ENCODE measurements around the gene FDXACB1.

FDXACB1 gene

GRCh38 chr11:111840143-111840542, 38.8 kb downstream of the FDXACB1 start:
- Histone ChIP-seq H3K27ac (ENCODE audit: low read depth, low read length) (no peak overlapping the region), H2BK15ac (replicated peaks; ENCODE audit: low read depth) (no peak overlapping the region), H3K4me2 (ENCODE audit: low read length) (no peak overlapping the region), H4K5ac (ENCODE audit: low read length) (no peak overlapping the region), H3K4me1 (ENCODE audit: control insufficient read depth, low read depth, low read length) (peaks cover 2% of the 10 kb centered on the region), H3K4ac (ENCODE audit: low read depth, low read length) (no peak overlapping the region), H3K23ac (ENCODE audit: low read length) (no peak overlapping the region), H3K9ac (ENCODE audit: low read length) (no peak overlapping the region), H3K27me3 (ENCODE audit: insufficient read depth, low read length, poor library complexity) (no peaks in the 10 kb centered on the region), H3K56ac (ENCODE audit: low read length) (no peak overlapping the region), H2BK5ac (ENCODE audit: low read length) (no peak overlapping the region), H3K79me2 (ENCODE audit: control insufficient read depth, insufficient read depth, low read length) (no peaks in the 10 kb centered on the region), H3K4me3 (ENCODE audit: low read length) (no peak overlapping the region), H3K79me1 (ENCODE audit: low read length) (no peaks in the 10 kb centered on the region), H2BK120ac (ENCODE audit: low read depth, low read length) (no peak overlapping the region), H2AK5ac (ENCODE audit: low read length) (no peak overlapping the region), H3K18ac (ENCODE audit: low read length) (no peak overlapping the region), H3K36me3 (ENCODE audit: control insufficient read depth, insufficient read depth, low read length) (no peaks in the 10 kb centered on the region), H4K8ac (ENCODE audit: low read depth, low read length) (no peak overlapping the region)
- DNase-seq, result peak; percentile 74
- no CpG with 5 or more reads among the region's 1 CpG for WGBS (ENCODE audit: extremely low coverage, insufficient coverage, low lambda C conversion rate)

DNA sequence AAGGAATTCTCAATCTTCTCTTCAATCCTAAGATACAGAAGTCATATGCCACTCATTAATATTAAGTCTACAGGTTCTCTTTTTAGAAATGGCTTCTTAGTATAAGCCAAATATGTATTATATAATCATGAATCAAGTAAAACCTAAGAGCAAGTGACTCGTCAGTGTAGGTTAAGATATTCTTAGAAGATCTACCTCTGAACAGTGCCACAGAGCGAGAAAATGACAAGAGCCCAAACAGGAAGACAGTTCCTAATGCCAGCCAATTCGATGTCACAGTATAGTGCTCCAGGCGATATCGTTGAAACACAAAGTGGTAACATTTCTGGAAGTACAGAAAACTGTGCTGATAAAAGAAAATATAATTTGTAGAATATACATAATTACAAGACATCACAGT, 40.9 kb downstream of the FDXACB1 start:
- peaks cover 2% of the 10 kb centered on the region for H3K4me1 ChIP-seq (ENCODE audit: control insufficient read depth, low read depth, low read length)

GRCh38 chr11:111837366-111837891, 41.5 kb downstream of the FDXACB1 start:
- Histone ChIP-seq H4K5ac (ENCODE audit: low read length) (no peak overlapping the region), H3K4ac (ENCODE audit: low read depth, low read length) (no peak overlapping the region), H3K4me2 (ENCODE audit: low read length) (no peak overlapping the region), H2BK5ac (ENCODE audit: low read length) (no peak overlapping the region), H3K27me3 (ENCODE audit: insufficient read depth, low read length, poor library complexity) (no peaks in the 10 kb centered on the region), H3K79me1 (ENCODE audit: low read length) (no peaks in the 10 kb centered on the region), H2BK15ac (replicated peaks; ENCODE audit: low read depth) (no peak overlapping the region), H3K79me2 (ENCODE audit: control insufficient read depth, insufficient read depth, low read length) (no peaks in the 10 kb centered on the region), H3K9ac (ENCODE audit: low read length) (no peak overlapping the region), H3K4me3 (ENCODE audit: low read length) (no peak overlapping the region), H4K8ac (ENCODE audit: low read depth, low read length) (no peak overlapping the region), H2AK5ac (ENCODE audit: low read length) (no peak overlapping the region), H3K4me1 (ENCODE audit: control insufficient read depth, low read depth, low read length) (peaks cover 2% of the 10 kb centered on the region), H3K36me3 (ENCODE audit: control insufficient read depth, insufficient read depth, low read length) (no peaks in the 10 kb centered on the region), H3K27ac (ENCODE audit: low read depth, low read length) (no peak overlapping the region), H2BK120ac (ENCODE audit: low read depth, low read length) (no peak overlapping the region), H3K23ac (ENCODE audit: low read length) (no peak overlapping the region), H3K18ac (ENCODE audit: low read length) (no peak overlapping the region), H3K56ac (ENCODE audit: low read length) (no peak overlapping the region)
- no CpG with 5 or more reads among the region's 5 CpGs for WGBS (ENCODE audit: extremely low coverage, insufficient coverage, low lambda C conversion rate)
- DNase-seq, result no peak

More for the DNA sequence above, 40.9 kb downstream of the FDXACB1 start:
- Histone ChIP-seq H3K27ac (ENCODE audit: low read depth, low read length) (no peak overlapping the region), H3K23ac (ENCODE audit: low read length) (no peak overlapping the region), H3K4me3 (ENCODE audit: low read length) (no peak overlapping the region), H3K79me1 (ENCODE audit: low read length) (no peaks in the 10 kb centered on the region), H4K8ac (ENCODE audit: low read depth, low read length) (no peak overlapping the region), H3K4me2 (ENCODE audit: low read length) (no peak overlapping the region), H4K5ac (ENCODE audit: low read length) (no peak overlapping the region), H3K79me2 (ENCODE audit: control insufficient read depth, insufficient read depth, low read length) (no peaks in the 10 kb centered on the region), H2BK15ac (replicated peaks; ENCODE audit: low read depth) (no peak overlapping the region), H2BK5ac (ENCODE audit: low read length) (no peak overlapping the region), H3K56ac (ENCODE audit: low read length) (no peak overlapping the region), H3K27me3 (ENCODE audit: insufficient read depth, low read length, poor library complexity) (no peaks in the 10 kb centered on the region), H3K4ac (ENCODE audit: low read depth, low read length) (no peak overlapping the region), H3K18ac (ENCODE audit: low read length) (no peak overlapping the region), H3K36me3 (ENCODE audit: control insufficient read depth, insufficient read depth, low read length) (no peaks in the 10 kb centered on the region), H2BK120ac (ENCODE audit: low read depth, low read length) (no peak overlapping the region), H2AK5ac (ENCODE audit: low read length) (no peak overlapping the region), H3K9ac (ENCODE audit: low read length) (no peak overlapping the region)
- no CpG with 5 or more reads among the region's 5 CpGs for WGBS (ENCODE audit: extremely low coverage, insufficient coverage, low lambda C conversion rate)
- DNase-seq, result no peak

DNA sequence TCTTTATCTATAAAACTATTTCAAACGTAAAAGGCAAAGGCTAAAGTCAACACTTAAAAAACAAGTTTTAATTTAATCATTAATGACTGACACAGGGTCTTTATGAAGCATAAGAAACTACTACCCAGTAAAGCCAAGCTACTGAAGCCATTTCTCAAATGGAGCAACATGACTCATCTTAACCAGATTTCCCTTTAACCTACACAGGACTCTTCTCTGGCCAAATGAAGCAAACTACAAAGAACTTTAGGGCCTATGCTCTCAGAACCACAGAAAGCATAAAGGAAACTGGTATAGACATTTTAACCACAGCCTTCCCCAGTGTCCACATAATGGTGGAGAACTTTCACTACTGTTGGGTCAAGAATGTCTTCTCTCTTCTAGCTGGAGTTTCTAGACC, 42.2 kb downstream of the FDXACB1 start:
- Histone ChIP-seq H3K4me3 (ENCODE audit: low read length) (no peak overlapping the region), H3K36me3 (ENCODE audit: control insufficient read depth, insufficient read depth, low read length) (no peaks in the 10 kb centered on the region), H2AK5ac (ENCODE audit: low read length) (no peak overlapping the region), H3K4me1 (ENCODE audit: control insufficient read depth, low read depth, low read length) (peaks cover 2% of the 10 kb centered on the region), H3K23ac (ENCODE audit: low read length) (no peak overlapping the region), H3K9ac (ENCODE audit: low read length) (no peak overlapping the region), H3K4me2 (ENCODE audit: low read length) (no peak overlapping the region), H3K18ac (ENCODE audit: low read length) (no peak overlapping the region), H2BK5ac (ENCODE audit: low read length) (no peak overlapping the region), H2BK15ac (replicated peaks; ENCODE audit: low read depth) (no peak overlapping the region), H2BK120ac (ENCODE audit: low read depth, low read length) (no peak overlapping the region), H3K27ac (ENCODE audit: low read depth, low read length) (no peak overlapping the region), H3K27me3 (ENCODE audit: insufficient read depth, low read length, poor library complexity) (no peaks in the 10 kb centered on the region), H3K4ac (ENCODE audit: low read depth, low read length) (no peak overlapping the region), H4K5ac (ENCODE audit: low read length) (no peak overlapping the region), H3K79me2 (ENCODE audit: control insufficient read depth, insufficient read depth, low read length) (no peaks in the 10 kb centered on the region), H3K79me1 (ENCODE audit: low read length) (no peaks in the 10 kb centered on the region), H3K56ac (ENCODE audit: low read length) (no peak overlapping the region), H4K8ac (ENCODE audit: low read depth, low read length) (no peak overlapping the region)
- no peak for DNase-seq
- WGBS (ENCODE audit: extremely low coverage, insufficient coverage, low lambda C conversion rate), result no CpG with 5 or more reads among the region's 1 CpG

DNA sequence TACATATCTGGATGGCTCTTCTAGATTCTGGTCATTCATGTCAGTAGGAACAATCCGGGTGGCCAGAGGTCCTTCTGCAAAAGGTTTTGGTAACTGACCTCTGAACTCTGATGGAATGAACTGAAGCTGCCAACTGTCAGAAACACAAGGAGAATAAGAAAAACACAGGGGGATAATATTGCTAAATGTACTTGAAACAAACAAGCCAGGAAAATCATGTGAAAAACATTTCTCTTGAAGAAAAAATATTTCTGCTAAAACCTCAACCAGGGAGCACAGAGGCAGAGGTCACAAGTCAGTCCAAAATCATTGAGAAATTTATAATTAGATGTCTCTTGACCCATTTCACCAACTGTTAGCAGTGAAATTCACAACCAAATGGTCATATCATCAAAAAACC, 42.8 kb downstream of the FDXACB1 start:
- Histone ChIP-seq H2AK5ac (ENCODE audit: low read length) (no peak overlapping the region), H3K27me3 (ENCODE audit: insufficient read depth, low read length, poor library complexity) (no peaks in the 10 kb centered on the region), H3K9ac (ENCODE audit: low read length) (no peak overlapping the region), H3K79me2 (ENCODE audit: control insufficient read depth, insufficient read depth, low read length) (no peaks in the 10 kb centered on the region), H3K36me3 (ENCODE audit: control insufficient read depth, insufficient read depth, low read length) (no peaks in the 10 kb centered on the region), H4K8ac (ENCODE audit: low read depth, low read length) (no peak overlapping the region), H3K27ac (ENCODE audit: low read depth, low read length) (no peak overlapping the region), H3K56ac (ENCODE audit: low read length) (no peak overlapping the region), H3K4me2 (ENCODE audit: low read length) (no peak overlapping the region), H3K4ac (ENCODE audit: low read depth, low read length) (no peak overlapping the region), H3K4me1 (ENCODE audit: control insufficient read depth, low read depth, low read length) (peaks cover under 1% of the 10 kb centered on the region), H3K18ac (ENCODE audit: low read length) (no peak overlapping the region), H3K4me3 (ENCODE audit: low read length) (no peak overlapping the region), H3K23ac (ENCODE audit: low read length) (no peak overlapping the region), H3K79me1 (ENCODE audit: low read length) (no peaks in the 10 kb centered on the region), H2BK5ac (ENCODE audit: low read length) (no peak overlapping the region), H4K5ac (ENCODE audit: low read length) (no peak overlapping the region), H2BK15ac (replicated peaks; ENCODE audit: low read depth) (no peak overlapping the region), H2BK120ac (ENCODE audit: low read depth, low read length) (no peak overlapping the region)
- WGBS (ENCODE audit: extremely low coverage, insufficient coverage, low lambda C conversion rate), result no CpG with 5 or more reads among the region's 1 CpG
- DNase-seq, result no peak

DNA sequence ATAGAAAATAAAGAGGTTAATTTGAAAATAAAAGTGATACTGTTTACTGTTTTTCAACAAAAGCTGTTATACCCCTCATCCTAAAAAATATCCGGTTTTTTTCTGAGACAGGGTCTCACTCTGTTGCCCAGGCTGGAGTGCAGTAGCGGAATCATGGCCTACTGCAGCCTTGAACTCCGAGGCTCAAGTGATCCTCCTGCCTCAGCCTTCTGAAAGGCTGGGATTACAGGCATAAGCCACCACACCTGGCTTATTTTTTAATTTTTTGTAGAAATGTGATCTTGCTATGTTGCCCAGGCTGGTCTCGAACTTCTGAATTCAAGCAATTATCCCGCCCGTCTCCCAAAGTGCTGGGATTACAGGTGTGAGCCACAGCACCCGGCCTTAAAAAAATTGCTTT, 43.3 kb downstream of the FDXACB1 start:
- WGBS (ENCODE audit: extremely low coverage, insufficient coverage, low lambda C conversion rate), result no CpG with 5 or more reads among the region's 7 CpGs

More for the DNA sequence above, 43.3 kb downstream of the FDXACB1 start:
- Histone ChIP-seq H3K4me2 (ENCODE audit: low read length) (no peak overlapping the region), H2BK5ac (ENCODE audit: low read length) (no peak overlapping the region), H2BK15ac (replicated peaks; ENCODE audit: low read depth) (no peak overlapping the region), H3K79me2 (ENCODE audit: control insufficient read depth, insufficient read depth, low read length) (no peaks in the 10 kb centered on the region), H3K9ac (ENCODE audit: low read length) (no peak overlapping the region), H2AK5ac (ENCODE audit: low read length) (no peak overlapping the region), H3K36me3 (ENCODE audit: control insufficient read depth, insufficient read depth, low read length) (no peaks in the 10 kb centered on the region), H3K79me1 (ENCODE audit: low read length) (no peaks in the 10 kb centered on the region), H3K18ac (ENCODE audit: low read length) (no peak overlapping the region), H3K4me3 (ENCODE audit: low read length) (no peak overlapping the region), H3K4me1 (ENCODE audit: control insufficient read depth, low read depth, low read length) (no peaks in the 10 kb centered on the region), H3K4ac (ENCODE audit: low read depth, low read length) (no peak overlapping the region), H3K56ac (ENCODE audit: low read length) (no peak overlapping the region), H4K5ac (ENCODE audit: low read length) (no peak overlapping the region), H2BK120ac (ENCODE audit: low read depth, low read length) (no peak overlapping the region), H4K8ac (ENCODE audit: low read depth, low read length) (no peak overlapping the region), H3K27me3 (ENCODE audit: insufficient read depth, low read length, poor library complexity) (no peaks in the 10 kb centered on the region), H3K27ac (ENCODE audit: low read depth, low read length) (no peak overlapping the region), H3K23ac (ENCODE audit: low read length) (no peak overlapping the region)
- DNase-seq, result no peak
